ENCODE data around the gene TOMM40. TPM values are rescaled to one million over a fixed set of nuclear protein-coding genes. Genes with fewer than 3 reads are reported as not detected.
"Not testable (repeated sequence)": the region's sequence is repeated elsewhere in the genome, so short reads cannot be mapped to it uniquely, and the experiment has no call there.

TOMM40 gene
- 74.7 and 75.5 TPM in 2 replicates for total RNA-seq

DNA sequence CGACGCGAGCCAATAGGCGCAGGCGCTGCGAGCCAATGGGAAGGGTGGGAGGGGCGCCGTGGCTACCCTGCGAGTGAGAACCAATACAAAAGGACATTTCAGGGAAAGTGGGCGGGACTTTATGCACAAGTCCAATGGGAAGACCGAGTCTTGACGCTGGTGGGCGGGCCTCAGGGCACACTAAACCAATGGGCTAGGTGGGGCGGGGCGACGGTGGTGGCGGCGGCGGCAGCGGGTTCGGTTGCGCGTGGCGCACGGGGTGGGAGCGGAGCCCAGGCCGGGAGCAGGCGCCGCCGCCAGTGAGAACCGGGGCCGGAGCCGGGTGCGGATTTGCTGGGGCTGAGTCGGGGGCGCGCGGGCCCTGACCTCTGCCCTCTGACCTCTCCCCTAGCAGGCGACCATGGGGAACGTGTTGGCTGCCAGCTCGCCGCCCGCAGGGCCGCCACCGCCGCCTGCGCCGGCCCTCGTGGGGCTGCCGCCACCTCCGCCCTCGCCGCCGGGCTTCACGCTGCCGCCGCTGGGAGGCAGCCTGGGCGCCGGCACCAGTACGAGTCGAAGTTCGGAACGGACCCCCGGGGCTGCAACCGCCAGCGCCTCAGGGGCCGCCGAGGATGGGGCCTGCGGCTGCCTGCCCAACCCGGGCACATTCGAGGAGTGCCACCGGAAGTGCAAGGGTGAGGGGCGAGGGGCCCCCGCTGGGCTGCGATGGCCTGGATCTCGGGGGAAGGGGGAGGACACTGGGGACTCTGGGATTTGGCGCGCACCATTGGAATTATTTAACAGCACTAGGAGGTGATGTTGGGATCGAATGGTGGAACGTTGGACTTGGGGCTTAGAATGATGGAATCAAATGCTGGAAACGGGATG, at the start of gene TOMM40:
Gene TOMM40, plus strand, starts transcription at position 239 of the 867 bp plus-strand sequence. Its CDS starts 162 bp downstream, at position 401.
- peak; percentile 97 for DNase-seq (ENCODE audit: extremely low read depth, low read depth, low spot score)

GRCh38 chr19:44845286-44845611, 45.8 kb upstream of the TOMM40 start:
- no peak for DNase-seq (ENCODE audit: extremely low read depth, low read depth, low spot score)

- DNase-seq (ENCODE audit: extremely low read depth, low read depth, low spot score) = peak; percentile 95
Observed at GRCh38 chr19:44845612-44846454, 45.2 kb upstream of the TOMM40 start, which contains the start of gene NECTIN2. NECTIN2 (plus strand) TSS chr19:44846297; CDS start chr19:44846526, 229 bp downstream.

GRCh38 chr19:44846455-44847143, 44.5 kb upstream of the TOMM40 start:
- no peak for DNase-seq (ENCODE audit: extremely low read depth, low read depth, low spot score)

- no peak for DNase-seq (ENCODE audit: extremely low read depth, low read depth, low spot score)
Observed at GRCh38 chr19:44847144-44848035, 43.7 kb upstream of the TOMM40 start.

- peak; percentile 44 for DNase-seq (ENCODE audit: extremely low read depth, low read depth, low spot score)
Observed at GRCh38 chr19:44848036-44848811, 42.8 kb upstream of the TOMM40 start.

GRCh38 chr19:44848812-44849447, 42.1 kb upstream of the TOMM40 start:
- no peak for DNase-seq (ENCODE audit: extremely low read depth, low read depth, low spot score)

DNA sequence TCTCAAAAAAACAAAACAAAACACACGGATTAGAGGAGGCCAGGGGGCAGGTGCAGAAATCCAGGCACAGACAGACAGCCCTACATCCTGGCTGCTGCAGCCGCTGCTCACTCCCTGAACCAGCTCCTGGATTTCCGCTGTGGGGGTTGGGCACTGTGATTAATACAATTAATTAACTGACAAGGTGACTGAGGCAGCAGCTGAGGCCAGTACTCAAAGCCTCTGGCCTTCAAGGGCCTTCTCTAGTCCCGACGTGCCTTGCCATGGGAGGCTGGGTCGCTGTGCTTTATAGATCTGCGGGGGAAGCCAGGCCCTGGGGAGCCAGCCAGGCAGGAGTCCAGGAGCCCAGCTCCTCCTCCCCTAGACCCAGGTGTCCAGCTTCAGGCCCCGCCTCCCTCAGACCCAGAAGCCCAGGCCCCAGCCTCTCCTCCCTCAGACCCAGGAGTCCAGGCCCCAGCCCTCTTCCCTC, 40.4 kb upstream of the TOMM40 start:
- DNase-seq (ENCODE audit: extremely low read depth, low read depth, low spot score) = no peak

DNA sequence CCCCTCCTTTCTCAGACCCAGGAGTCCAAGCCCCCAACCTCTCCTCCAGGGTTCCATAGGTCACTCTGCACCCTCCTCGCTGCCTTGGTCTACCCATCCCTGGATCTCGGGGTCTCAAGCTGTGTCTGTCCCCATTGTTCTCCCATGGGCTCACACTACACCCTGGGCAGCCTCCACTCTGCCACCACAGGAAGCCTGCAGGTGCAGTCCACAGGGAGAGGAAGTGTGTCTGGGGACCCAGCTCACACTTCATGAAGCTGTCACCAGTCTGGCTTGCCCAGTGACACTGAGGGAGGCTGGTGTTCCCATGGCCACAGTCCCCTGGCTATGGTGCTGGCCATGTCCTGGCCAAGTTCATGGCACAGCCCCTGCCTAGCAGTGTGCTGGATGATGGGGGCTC, 39.6 kb upstream of the TOMM40 start:
- DNase-seq (ENCODE audit: extremely low read depth, low read depth, low spot score) = no peak

GRCh38 chr19:44855606-44856005, 35.4 kb upstream of the TOMM40 start:
- DNase-seq (ENCODE audit: extremely low read depth, low read depth, low spot score) = no peak

DNA sequence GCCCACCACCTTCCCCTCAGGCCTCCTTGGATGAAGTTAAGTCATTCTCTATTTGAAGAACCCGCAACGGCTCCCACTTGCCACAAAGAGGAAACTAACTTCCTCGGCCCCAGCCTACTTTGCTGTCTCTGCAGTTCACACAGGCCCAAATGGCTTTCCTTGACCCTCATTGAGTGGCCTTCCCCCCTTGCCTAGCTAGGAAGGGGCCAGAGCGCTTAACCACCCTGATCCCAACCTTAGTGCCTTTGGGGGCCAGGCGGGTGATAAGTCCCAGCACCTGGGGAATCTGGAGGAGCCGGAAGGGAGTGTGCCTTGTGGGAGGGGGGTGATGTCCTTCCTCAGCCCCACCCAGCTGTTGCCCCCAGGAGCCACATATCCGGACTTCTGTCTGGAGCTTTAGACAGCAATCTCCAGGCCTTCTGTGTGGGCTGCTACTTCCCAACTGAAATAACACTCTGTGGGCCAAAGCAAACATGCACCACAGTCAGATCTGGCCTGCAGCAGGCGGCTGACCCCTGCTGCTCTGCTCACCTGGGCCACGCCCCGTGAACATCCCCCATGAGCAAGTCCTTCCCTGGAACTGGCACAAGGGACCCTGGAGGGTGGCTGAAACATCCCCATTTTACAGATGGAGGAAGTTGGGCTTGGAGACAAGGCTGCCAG, 34.5 kb upstream of the TOMM40 start:
- no peak for DNase-seq (ENCODE audit: extremely low read depth, low read depth, low spot score)

DNA sequence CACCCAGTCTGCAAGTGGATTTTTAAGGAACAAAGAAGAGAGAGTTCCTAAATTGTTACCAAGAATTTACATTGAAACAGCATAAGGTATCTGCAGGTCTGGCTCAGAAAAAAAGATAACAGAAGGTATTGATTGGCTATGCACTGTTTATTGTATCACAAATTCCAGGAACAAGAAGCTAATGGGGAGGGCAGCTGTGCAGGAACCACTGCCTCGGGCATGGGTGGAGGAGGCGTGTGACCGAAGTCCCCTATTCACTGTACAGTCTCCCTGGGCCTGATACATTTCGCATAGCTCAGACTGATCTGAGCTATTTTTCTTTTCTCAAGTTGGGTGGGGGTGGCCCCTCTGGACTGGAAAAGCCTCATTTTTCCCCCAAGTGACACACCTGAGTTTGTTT, 33.2 kb upstream of the TOMM40 start:
- no peak for DNase-seq (ENCODE audit: extremely low read depth, low read depth, low spot score)

GRCh38 chr19:44861576-44861975, 29.5 kb upstream of the TOMM40 start:
- DNase-seq (ENCODE audit: extremely low read depth, low read depth, low spot score) = not testable (repeated sequence)

GRCh38 chr19:44863990-44864389, 27.1 kb upstream of the TOMM40 start:
- DNase-seq (ENCODE audit: extremely low read depth, low read depth, low spot score) = no peak

GRCh38 chr19:44865196-44865767, 25.8 kb upstream of the TOMM40 start:
- no peak for DNase-seq (ENCODE audit: extremely low read depth, low read depth, low spot score)

- DNase-seq (ENCODE audit: extremely low read depth, low read depth, low spot score) = no peak
Observed at GRCh38 chr19:44866664-44867063, 24.4 kb upstream of the TOMM40 start.

- no peak for DNase-seq (ENCODE audit: extremely low read depth, low read depth, low spot score)
Observed at GRCh38 chr19:44867578-44867977, 23.5 kb upstream of the TOMM40 start.
